Testis (tissue), 5 donors: ENCODE measurements around the gene G0S2. TPM values are rescaled to one million over a fixed set of nuclear protein-coding genes. Genes with fewer than 3 reads are reported as not detected.

Source experiments
- DNase-seq: peaks from one replicate; pipeline ENCODE4 v3.0.0-alpha.2; 2019
- H3K27ac ChIP-seq, 2 donors: fragments of 200-600 bp; sonication (generic); one replicate each; pipeline ENCODE4 v1.5.1; 2019
- H3K27me3 ChIP-seq: fragments of 200-600 bp; sonication (generic); one replicate; pipeline ENCODE4 v1.5.1; 2019
- H3K36me3 ChIP-seq: fragments of 200-600 bp; sonication (generic); one replicate; pipeline ENCODE4 v1.5.1; 2017; ENCODE audit warnings: low read depth; ENCODE audit errors: missing control alignments
- H3K4me1 ChIP-seq: fragments of 200-600 bp; sonication (generic); one replicate; pipeline ENCODE4 v1.5.1; 2019
- H3K4me3 ChIP-seq, 2 donors: fragments of 200-600 bp; sonication (generic); one replicate each; pipeline ENCODE4 v1.5.1; 2017 to 2019
- H3K9me3 ChIP-seq: fragments of 200-600 bp; sonication (generic); one replicate; pipeline ENCODE4 v1.5.1; 2017
- CTCF ChIP-seq, 3 experiments: fragments of 450-650 bp in 2 of 3; fragments of 200-600 bp in 1 of 3; sonication (generic) in 1 of 3; IDR thresholded peaks; one replicate each; pipeline ENCODE4 v1.5.1; 2016 to 2019; ENCODE audit warnings: antibody characterized with exemption in 3 of 3, mild to moderate bottlenecking in 2 of 3, moderate library complexity in 1 of 3
- POLR2A ChIP-seq: fragments of 450-650 bp; IDR thresholded peaks from one replicate; pipeline ENCODE4 v1.6.1; 2017; ENCODE audit warnings: antibody characterized with exemption, mild to moderate bottlenecking, moderate library complexity
- WGBS, 2 donors: methylation state at CpG; one replicate each; pipeline ENCODE4 v1.1.5; 2018; 5-methylcytosine and 5-hydroxymethylcytosine counted together
- intact Hi-C: fragments of 100-400 bp; cut with DNase I; formaldehyde crosslinking; loops from one replicate; pipeline ENCODE4 v1.15.1; 2023; ENCODE audit warnings: low total_unique reads
- long read RNA-seq, 2 donors: transcript quantifications; one replicate each; lab custom pipeline, GENCODE V29; 2026
- polyA plus RNA-seq: library from polyadenylated mRNA; stranded (reverse); fragments of 350-450 nt; fragmentation: Illumina TruSeq; extraction: RNeasy Lipid Tissue Mini Kit (QIAGEN cat#74804); gene quantifications from one replicate; pipeline ENCODE4 v1.2.3, GENCODE V29; 2014; ENCODE audit warnings: low read depth, low replicate concordance; ENCODE audit not compliant: insufficient read depth
- total RNA-seq, 2 donors: library from RNA; depleted of rRNA; stranded (reverse); fragments of >200 nt; gene quantifications; one replicate each; pipeline ENCODE4 v1.2.3, GENCODE V29; 2016

G0S2 gene
- total RNA-seq (10 to 100 TPM; 73.5 to 84.1 TPM), polyA plus RNA-seq (59.1 TPM)
- long read RNA-seq, donor 1, transcript G0S2-201 (2 exons, 866 nt), result major isoform, 10 of 18 reads
- long read RNA-seq, donor 1, partial matches to known transcripts, result 8 of 18 reads
- long read RNA-seq, donor 1, other reads (novel, unspliced or antisense), result 0 of 18 reads
- long read RNA-seq, donor 2, transcript G0S2-201 (2 exons, 866 nt), result major isoform, 8 of 8 reads
- long read RNA-seq, donor 2, partial matches to known transcripts, result 0 of 8 reads
- long read RNA-seq, donor 2, other reads (novel, unspliced or antisense), result 0 of 8 reads

GRCh38 chr1:209674957-209675564 lies at the start of gene G0S2:
G0S2 (plus strand) TSS chr1:209675412; CDS start chr1:209675685, 273 bp downstream.
- H3K27ac ChIP-seq, result peak within 1 kb of the TSS; percentile 37 to 51
- H3K9me3 ChIP-seq, result no peaks in the 10 kb centered on the region
- peaks cover 14% of the 10 kb centered on the region for H3K4me1 ChIP-seq
- DNase-seq, result peak; percentile 91
- 1 to 10% methylated on average over 29 to 46 of the region's 47 CpGs for WGBS, 2 donors
- intact Hi-C loops, result no loop called here
- H3K36me3 ChIP-seq, result no peaks in the 10 kb centered on the region
- no peaks in the 10 kb centered on the region for H3K27me3 ChIP-seq
- H3K4me3 ChIP-seq, result peak within 1 kb of the TSS; percentile 50 to 67
- TF ChIP-seq POLR2A (no peak), CTCF (IDR thresholded peaks at IDR 0.05) (no peak)

- Histone ChIP-seq H3K9me3 (no peaks in the 10 kb centered on the region), H3K36me3 (no peaks in the 10 kb centered on the region), H3K27ac (no peak overlapping the region), H3K4me1 (peaks cover 15% of the 10 kb centered on the region), H3K4me3 (no peak overlapping the region), H3K27me3 (no peaks in the 10 kb centered on the region)
- TF ChIP-seq POLR2A (no peak), CTCF (IDR thresholded peaks at IDR 0.05) (no peak)
- intact Hi-C loops, result no loop called here
- WGBS, 2 donors, result 80 to 81% methylated on average over 7 to 18 of the region's 18 CpGs
- DNase-seq, result no peak
Observed at GRCh38 chr1:209625791-209626285, 49.4 kb upstream of the G0S2 start.

GRCh38 chr1:209626346-209627026 lies 48.7 kb upstream of the G0S2 start:
- DNase-seq, result no peak
- Histone ChIP-seq H3K4me3 (no peak overlapping the region), H3K36me3 (no peaks in the 10 kb centered on the region), H3K4me1 (peaks cover 9% of the 10 kb centered on the region), H3K27ac (no peak overlapping the region), H3K27me3 (no peaks in the 10 kb centered on the region), H3K9me3 (no peaks in the 10 kb centered on the region)
- intact Hi-C loops, result no loop called here
- WGBS, 2 donors, result 93 to 97% methylated on average over 9 to 19 of the region's 19 CpGs
- TF ChIP-seq CTCF (IDR thresholded peaks at IDR 0.05) (no peak), POLR2A (no peak)

- no peak for TF ChIP-seq POLR2A
- no peak for TF ChIP-seq CTCF (IDR thresholded peaks at IDR 0.05)
- H3K4me3 ChIP-seq, result no peak overlapping the region
- intact Hi-C loops, result no loop called here
- no peaks in the 10 kb centered on the region for H3K27me3 ChIP-seq
- WGBS, 2 donors, result 59 to 78% methylated on average over 4 to 15 of the region's 16 CpGs
- peaks cover 2% of the 10 kb centered on the region for H3K4me1 ChIP-seq
- H3K9me3 ChIP-seq, result no peaks in the 10 kb centered on the region
- no peak overlapping the region for H3K27ac ChIP-seq
- DNase-seq, result no peak
- H3K36me3 ChIP-seq, result no peaks in the 10 kb centered on the region
Observed at GRCh38 chr1:209627027-209627731, 48.0 kb upstream of the G0S2 start.
